Mammary epithelial cell (primary cell): ENCODE data around the gene KPNA6.

Experiments used
- EZH2 ChIP-seq: IDR thresholded peaks from 2 replicates; pipeline ENCODE4 v1.6.1; 2012; ENCODE audit warnings: low read length, inconsistent platforms, borderline replicate concordance
- TF ChIP-seq, protein P1 (sequence below), 2 donors: IDR thresholded peaks in 1 of 2; conservative IDR thresholded peaks in 1 of 2; 2 replicates each; pipeline ENCODE4 v1.5.1; 2011 to 2012; ENCODE audit warnings: inconsistent platforms in 2 of 2, low read length in 2 of 2, mild to moderate bottlenecking in 2 of 2, control low read depth in 1 of 2, low read depth in 1 of 2; ENCODE audit not compliant: insufficient read depth in 1 of 2; ENCODE audit errors: extremely low read depth in 1 of 2

DNA sequence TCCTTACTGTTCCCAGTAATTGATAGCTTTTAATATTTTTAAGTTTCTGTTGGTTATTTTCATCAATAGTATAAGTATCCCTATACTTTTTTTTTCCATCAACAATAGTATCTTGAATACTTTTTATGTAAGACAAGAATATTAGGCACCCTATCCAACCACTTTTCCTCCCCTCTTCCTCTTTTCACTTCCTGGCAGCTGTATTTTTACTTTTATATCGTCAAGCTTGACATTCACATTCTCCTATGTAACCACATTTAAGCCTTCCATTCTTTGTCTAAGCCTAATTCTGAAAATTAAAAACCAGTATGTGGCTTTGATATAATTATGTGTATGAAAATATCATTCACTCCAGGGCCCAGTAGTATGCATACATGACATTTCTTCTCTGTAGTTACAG lies 25.8 kb upstream of the KPNA6 start:
- TF ChIP-seq, protein P1, sequence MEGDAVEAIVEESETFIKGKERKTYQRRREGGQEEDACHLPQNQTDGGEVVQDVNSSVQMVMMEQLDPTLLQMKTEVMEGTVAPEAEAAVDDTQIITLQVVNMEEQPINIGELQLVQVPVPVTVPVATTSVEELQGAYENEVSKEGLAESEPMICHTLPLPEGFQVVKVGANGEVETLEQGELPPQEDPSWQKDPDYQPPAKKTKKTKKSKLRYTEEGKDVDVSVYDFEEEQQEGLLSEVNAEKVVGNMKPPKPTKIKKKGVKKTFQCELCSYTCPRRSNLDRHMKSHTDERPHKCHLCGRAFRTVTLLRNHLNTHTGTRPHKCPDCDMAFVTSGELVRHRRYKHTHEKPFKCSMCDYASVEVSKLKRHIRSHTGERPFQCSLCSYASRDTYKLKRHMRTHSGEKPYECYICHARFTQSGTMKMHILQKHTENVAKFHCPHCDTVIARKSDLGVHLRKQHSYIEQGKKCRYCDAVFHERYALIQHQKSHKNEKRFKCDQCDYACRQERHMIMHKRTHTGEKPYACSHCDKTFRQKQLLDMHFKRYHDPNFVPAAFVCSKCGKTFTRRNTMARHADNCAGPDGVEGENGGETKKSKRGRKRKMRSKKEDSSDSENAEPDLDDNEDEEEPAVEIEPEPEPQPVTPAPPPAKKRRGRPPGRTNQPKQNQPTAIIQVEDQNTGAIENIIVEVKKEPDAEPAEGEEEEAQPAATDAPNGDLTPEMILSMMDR (conservative IDR thresholded peaks at IDR 0.05 in 1 of 2, IDR thresholded peaks at IDR 0.05 in 1 of 2; ENCODE audit: extremely low read depth in 1 of 2, insufficient read depth in 1 of 2, low read depth in 1 of 2, low read length in 2 of 2): no peak
- TF ChIP-seq EZH2: no peak
